Activated CD4-positive, alpha-beta memory T cell treated with anti-CD3 and anti-CD28 coated beads for 36 hours (primary cell): ENCODE data around the gene STAT5B. TPM values are rescaled to one million over a fixed set of nuclear protein-coding genes. Genes with fewer than 3 reads are reported as not detected.
"Not testable (repeated sequence)": the region's sequence is repeated elsewhere in the genome, so short reads cannot be mapped to it uniquely, and the experiment has no call there.

ENCODE experiments used
- CTCF ChIA-PET: fragments of 350-600 bp; sonication (Branson Sonifier 250); formaldehyde crosslinking; loops from one replicate; lab custom pipeline; 2021; ENCODE audit warnings: antibody characterized with exemption, inconsistent platforms; lab: Charles Lee
- POLR2A ChIA-PET: fragments of 350-600 bp; sonication (Branson Sonifier 250); formaldehyde crosslinking; loops from one replicate; lab custom pipeline; 2021; ENCODE audit warnings: antibody characterized with exemption; lab: Charles Lee
- DNase-seq: peaks from one replicate; pipeline ENCODE4 v3.0.0-alpha.2; 2020
- H3K27ac Mint-ChIP-seq: one replicate; pipeline ENCODE4 v1.8.0; 2021; ENCODE audit warnings: mixed read lengths
- H3K27me3 Mint-ChIP-seq: one replicate; pipeline ENCODE4 v1.8.0; 2021; ENCODE audit warnings: mixed read lengths
- H3K36me3 Mint-ChIP-seq: one replicate; pipeline ENCODE4 v1.8.0; 2021; ENCODE audit warnings: mixed read lengths
- H3K4me1 Mint-ChIP-seq: one replicate; pipeline ENCODE4 v1.8.0; 2021; ENCODE audit warnings: low read depth, mixed read lengths
- H3K4me3 Mint-ChIP-seq: one replicate; pipeline ENCODE4 v1.8.0; 2021; ENCODE audit warnings: mild to moderate bottlenecking, mixed read lengths
- H3K9me3 Mint-ChIP-seq: one replicate; pipeline ENCODE4 v1.8.0; 2021; ENCODE audit warnings: mixed read lengths
- intact Hi-C: fragments of 100-400 bp; cut with micrococcal nuclease; formaldehyde crosslinking; loops from one replicate; pipeline ENCODE4 v1.15.1; 2023
- total RNA-seq, 2 experiments: library from RNA; stranded (reverse); gene quantifications; one replicate each; pipeline ENCODE4 v1.2.3, GENCODE V29; 2021

Gene STAT5B
- total RNA-seq, 2 experiments from 2014 or later: 192 to 195 TPM

DNA sequence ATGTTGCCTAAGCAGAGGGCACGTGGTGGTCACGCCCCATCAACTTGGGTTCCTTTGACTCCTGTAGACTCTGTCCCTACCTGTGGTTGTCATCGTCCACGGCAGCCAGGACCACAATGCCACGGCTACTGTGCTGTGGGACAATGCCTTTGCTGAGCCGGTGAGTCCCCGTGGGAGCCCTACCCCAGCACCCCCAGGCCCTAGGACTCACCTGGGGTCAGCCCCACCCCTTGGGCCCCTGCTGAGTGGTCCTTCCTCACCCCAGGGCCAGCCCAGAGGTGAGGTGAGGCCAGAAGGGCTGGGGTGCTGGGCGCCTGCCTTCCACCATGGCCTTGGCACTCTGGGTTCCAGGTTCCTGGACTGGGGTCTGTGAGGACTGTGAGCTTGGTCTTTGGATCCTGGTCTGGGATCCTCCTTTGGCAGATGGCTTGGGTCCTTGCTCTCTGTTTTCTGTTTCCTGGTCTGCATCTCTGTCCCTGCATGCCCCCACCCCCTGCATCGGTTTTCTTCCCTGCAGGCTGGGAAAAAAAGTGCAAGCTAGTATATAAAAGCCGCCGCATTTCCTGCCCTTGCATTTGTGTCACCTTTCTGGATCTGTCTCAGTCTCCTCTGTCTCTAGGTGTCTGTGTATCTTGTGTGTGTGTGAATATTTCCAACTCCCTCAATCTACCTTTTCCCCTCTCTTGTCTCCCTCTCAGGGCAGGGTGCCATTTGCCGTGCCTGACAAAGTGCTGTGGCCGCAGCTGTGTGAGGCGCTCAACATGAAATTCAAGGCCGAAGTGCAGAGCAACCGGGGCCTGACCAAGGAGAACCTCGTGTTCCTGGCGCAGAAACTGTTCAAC, 29.6 kb upstream of the STAT5B start:
- CTCF ChIA-PET: interaction anchor here (0.6 to 1.6 kb wide), 4 partner anchors 18 to 135 kb away, joined by 3 to 4 read pairs (median 3); partner anchors contain the start of gene STAT5A
- DNase-seq: no peak
- POLR2A ChIA-PET: interaction anchor here (0.7 to 1.2 kb wide), 3 partner anchors 10 to 170 kb away, joined by 3 to 4 read pairs (median 3); no protein-coding TSS in a partner anchor
- Mint-ChIP-seq H3K27me3 (no peaks in the 10 kb centered on the region), H3K9me3 (no peaks in the 10 kb centered on the region), H3K36me3 (peaks cover 85% of the 10 kb centered on the region), H3K4me3 (no peak overlapping the region), H3K27ac (peak overlapping the region; percentile 50), H3K4me1 (peaks cover 43% of the 10 kb centered on the region)
- intact Hi-C loops: no loop called here

GRCh38 chr17:42305031-42305330, 28.8 kb upstream of the STAT5B start:
- H3K4me1 Mint-ChIP-seq: peaks cover 35% of the 10 kb centered on the region
- H3K36me3 Mint-ChIP-seq: peaks cover 77% of the 10 kb centered on the region
- H3K9me3 Mint-ChIP-seq, DNase-seq, H3K27ac Mint-ChIP-seq, H3K27me3 Mint-ChIP-seq, H3K4me3 Mint-ChIP-seq, intact Hi-C loops: not testable (repeated sequence)
- ChIA-PET CTCF (interaction anchor here (0.6 to 1.6 kb wide), 2 partner anchors 83 to 335 kb away, joined by 3 to 4 read pairs; no protein-coding TSS in a partner anchor), POLR2A (interaction anchor here (1.2 kb wide), 1 partner anchor 15 kb away, joined by 3 read pairs; no protein-coding TSS in a partner anchor)

DNA sequence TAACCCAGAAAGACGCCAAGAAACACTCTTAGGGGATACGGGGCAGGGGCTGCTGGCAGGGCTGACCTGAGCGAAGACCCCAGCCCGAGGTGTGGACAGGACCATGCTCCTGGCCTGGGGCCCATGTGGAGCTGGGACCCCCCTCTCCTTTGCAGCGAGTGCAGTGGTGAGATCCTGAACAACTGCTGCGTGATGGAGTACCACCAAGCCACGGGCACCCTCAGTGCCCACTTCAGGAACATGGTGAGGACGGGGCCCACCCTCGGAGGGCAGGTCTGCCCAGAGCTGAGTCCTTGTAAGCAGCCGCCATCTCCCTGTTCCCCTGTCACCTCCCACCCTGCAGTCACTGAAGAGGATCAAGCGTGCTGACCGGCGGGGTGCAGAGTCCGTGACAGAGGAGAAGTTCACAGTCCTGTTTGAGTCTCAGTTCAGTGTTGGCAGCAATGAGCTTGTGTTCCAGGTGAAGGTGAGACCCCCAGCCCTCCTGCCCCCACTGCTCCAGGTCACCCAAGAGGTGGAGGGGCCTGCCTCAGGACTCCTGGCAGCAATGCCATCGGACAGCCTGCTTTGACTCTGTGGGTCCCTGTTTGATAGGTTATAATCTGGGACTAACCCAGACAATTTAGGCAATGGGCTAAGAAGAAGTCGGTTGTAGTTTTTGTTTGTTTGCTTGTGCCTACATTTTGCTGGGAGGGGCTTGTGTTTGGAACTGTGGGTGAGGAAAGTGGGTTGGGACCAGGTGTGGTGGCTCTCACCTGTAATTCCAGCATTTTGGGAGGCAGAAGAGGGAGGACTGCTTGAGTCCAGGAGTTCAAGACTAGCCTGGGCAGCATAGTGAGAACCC, 28.2 kb upstream of the STAT5B start:
- peaks cover 74% of the 10 kb centered on the region for H3K36me3 Mint-ChIP-seq
- DNase-seq: no peak
- no peaks in the 10 kb centered on the region for H3K9me3 Mint-ChIP-seq
- H3K27me3 Mint-ChIP-seq: no peaks in the 10 kb centered on the region
- peaks cover 30% of the 10 kb centered on the region for H3K4me1 Mint-ChIP-seq
- intact Hi-C loops: no loop called here
- H3K4me3 Mint-ChIP-seq: no peak overlapping the region
- H3K27ac Mint-ChIP-seq: no peak overlapping the region
- ChIA-PET POLR2A (interaction anchor here (1.2 to 1.3 kb wide), 2 partner anchors 9 to 15 kb away, joined by 3 to 5 read pairs; no protein-coding TSS in a partner anchor), CTCF (interaction anchor here (0.6 to 1.6 kb wide), 3 partner anchors 82 to 334 kb away, joined by 3 to 5 read pairs (median 4); no protein-coding TSS in a partner anchor)

GRCh38 chr17:42303694-42304093, 27.5 kb upstream of the STAT5B start:
- DNase-seq: no peak
- H3K4me1 Mint-ChIP-seq: peaks cover 22% of the 10 kb centered on the region
- POLR2A ChIA-PET: interaction anchor here (1.3 kb wide), 1 partner anchor 10 kb away, joined by 5 read pairs; no protein-coding TSS in a partner anchor
- peaks cover 71% of the 10 kb centered on the region for H3K36me3 Mint-ChIP-seq
- H3K4me3 Mint-ChIP-seq: no peak overlapping the region
- H3K9me3 Mint-ChIP-seq: no peaks in the 10 kb centered on the region
- intact Hi-C loops: no loop called here
- H3K27me3 Mint-ChIP-seq: no peaks in the 10 kb centered on the region
- CTCF ChIA-PET: interaction anchor here (0.7 to 1.1 kb wide), 5 partner anchors 13 to 236 kb away, joined by 3 to 5 read pairs (median 3); no protein-coding TSS in a partner anchor
- H3K27ac Mint-ChIP-seq: no peak overlapping the region

- ChIA-PET CTCF (interaction anchor here (1.1 to 1.9 kb wide), 3 partner anchors 9 to 106 kb away, joined by 3 to 6 read pairs (median 4); no protein-coding TSS in a partner anchor), POLR2A (interaction anchor here (1.1 kb wide), 1 partner anchor 11 kb away, joined by 4 read pairs; no protein-coding TSS in a partner anchor)
- Mint-ChIP-seq H3K27me3 (no peaks in the 10 kb centered on the region), H3K9me3 (no peaks in the 10 kb centered on the region), H3K27ac (peak overlapping the region; percentile 33), H3K4me3 (no peak overlapping the region), H3K4me1 (peaks cover 13% of the 10 kb centered on the region), H3K36me3 (peaks cover 60% of the 10 kb centered on the region)
- intact Hi-C loops: no loop called here
- no peak for DNase-seq
Measured at GRCh38 chr17:42301022-42301421, 24.8 kb upstream of the STAT5B start.

- H3K27ac Mint-ChIP-seq, POLR2A ChIA-PET, H3K9me3 Mint-ChIP-seq, H3K27me3 Mint-ChIP-seq, intact Hi-C loops, DNase-seq, CTCF ChIA-PET, H3K4me3 Mint-ChIP-seq: not testable (repeated sequence)
- H3K4me1 Mint-ChIP-seq: peaks cover 17% of the 10 kb centered on the region
- H3K36me3 Mint-ChIP-seq: peaks cover 67% of the 10 kb centered on the region
Measured at GRCh38 chr17:42299913-42300312, 23.7 kb upstream of the STAT5B start.

- CTCF ChIA-PET, H3K27ac Mint-ChIP-seq, H3K4me3 Mint-ChIP-seq, H3K9me3 Mint-ChIP-seq, POLR2A ChIA-PET, DNase-seq, intact Hi-C loops, H3K27me3 Mint-ChIP-seq: not testable (repeated sequence)
- Mint-ChIP-seq H3K4me1 (peaks cover 17% of the 10 kb centered on the region), H3K36me3 (peaks cover 65% of the 10 kb centered on the region)
Measured at GRCh38 chr17:42299361-42299760, 23.2 kb upstream of the STAT5B start.

DNA sequence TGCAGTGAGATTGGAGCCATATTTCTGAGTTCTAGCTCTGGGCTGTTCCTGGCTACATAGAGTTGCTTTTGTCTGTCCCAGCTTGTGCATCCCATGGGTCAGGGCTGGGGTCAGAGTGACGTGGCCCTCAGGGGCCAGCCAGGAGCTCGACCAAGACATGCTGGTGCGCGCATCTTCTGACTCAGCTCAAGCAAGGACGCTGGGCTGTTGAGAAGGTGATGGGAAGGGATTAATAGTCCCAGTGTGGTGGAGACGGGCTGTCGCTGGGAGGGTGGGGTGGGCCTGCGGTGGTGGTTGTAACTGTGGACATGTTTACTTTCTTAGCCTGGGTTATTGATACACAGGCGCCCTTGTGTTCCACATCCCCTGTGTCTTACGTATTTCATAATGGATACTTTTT, 21.6 kb upstream of the STAT5B start:
- H3K9me3 Mint-ChIP-seq, intact Hi-C loops, DNase-seq, H3K4me3 Mint-ChIP-seq, H3K27me3 Mint-ChIP-seq, POLR2A ChIA-PET, H3K27ac Mint-ChIP-seq: not testable (repeated sequence)
- Mint-ChIP-seq H3K4me1 (peaks cover 20% of the 10 kb centered on the region), H3K36me3 (peaks cover 60% of the 10 kb centered on the region)
- CTCF ChIA-PET: interaction anchor here (4.1 kb wide), 1 partner anchor 75 kb away, joined by 11 read pairs; no protein-coding TSS in a partner anchor

DNA sequence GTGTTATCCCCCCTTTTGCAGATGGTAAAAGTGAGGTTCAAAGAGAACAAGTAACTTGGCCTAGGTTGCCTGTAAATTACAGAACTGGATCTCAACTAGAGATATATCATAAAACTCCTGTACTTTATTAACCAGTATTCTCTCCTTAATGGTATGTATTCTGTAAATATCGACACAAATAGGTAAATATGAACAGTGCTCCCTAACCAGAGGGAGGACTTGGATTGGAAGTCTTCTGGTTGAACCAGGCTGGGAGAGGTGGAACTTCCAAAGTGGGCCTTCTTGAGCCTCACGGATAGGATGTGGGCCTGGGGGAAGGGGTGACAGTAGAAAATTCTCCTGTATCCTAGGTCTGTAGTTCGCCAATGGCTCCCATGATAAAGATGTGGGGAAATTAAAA, 19.8 kb upstream of the STAT5B start:
- Mint-ChIP-seq H3K27ac (no peak overlapping the region), H3K9me3 (no peaks in the 10 kb centered on the region), H3K4me1 (peaks cover 34% of the 10 kb centered on the region), H3K4me3 (no peak overlapping the region), H3K36me3 (peaks cover 60% of the 10 kb centered on the region), H3K27me3 (no peaks in the 10 kb centered on the region)
- intact Hi-C loops: no loop called here
- DNase-seq: no peak
- ChIA-PET POLR2A (interaction anchor here (1.0 to 1.1 kb wide), 2 partner anchors 11 to 74 kb away, joined by 3 to 4 read pairs; no protein-coding TSS in a partner anchor), CTCF (interaction anchor here (0.8 to 4.1 kb wide), 4 partner anchors 16 to 111 kb away, joined by 4 to 11 read pairs (median 5); no protein-coding TSS in a partner anchor)

DNA sequence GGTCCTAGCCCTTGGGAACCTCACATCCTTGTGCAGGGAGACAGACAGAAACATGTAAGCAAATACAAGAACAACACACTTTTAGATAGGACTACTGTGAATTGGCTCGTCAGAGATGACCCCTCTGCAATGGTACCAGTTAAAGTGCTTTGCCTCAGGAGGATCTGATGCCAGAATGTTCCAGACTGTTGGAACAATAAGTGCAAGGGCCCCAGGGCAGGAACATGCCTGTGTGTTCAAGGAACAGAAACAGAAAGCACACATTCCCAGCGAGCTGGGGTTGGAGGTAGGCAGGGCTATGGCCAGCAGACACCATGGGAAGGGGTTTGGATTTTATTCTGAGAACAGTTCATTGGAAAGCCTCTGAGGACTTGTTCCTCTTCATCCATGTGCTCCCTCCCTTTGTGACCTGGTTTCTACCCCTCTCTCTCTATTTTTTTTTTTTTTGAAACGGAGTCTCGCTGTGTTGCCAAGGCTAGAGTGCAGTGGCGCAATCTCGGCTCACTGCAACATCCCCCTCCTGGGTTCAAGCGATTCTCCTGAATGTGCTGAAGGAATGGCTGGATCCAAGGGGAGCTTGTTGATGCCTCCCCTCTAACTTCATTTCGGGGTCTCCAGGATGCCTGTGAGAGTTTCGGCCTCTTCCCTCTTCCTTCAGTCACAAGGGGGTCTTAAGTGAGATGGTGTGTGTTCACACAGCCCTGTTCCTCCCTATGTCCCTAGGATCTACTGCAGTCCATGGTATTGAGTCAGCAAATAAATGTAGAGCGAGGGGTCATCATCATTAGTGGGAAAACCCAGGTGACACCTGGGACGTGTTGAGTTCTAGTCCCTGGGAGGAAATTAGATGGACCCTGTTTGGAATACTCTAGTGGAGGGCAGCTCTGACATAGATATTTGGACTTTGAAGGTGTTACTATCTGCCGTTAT, 18.5 kb upstream of the STAT5B start:
- peak overlapping the region; percentile 70 for H3K27ac Mint-ChIP-seq
- H3K4me1 Mint-ChIP-seq: peaks cover 45% of the 10 kb centered on the region
- no peaks in the 10 kb centered on the region for H3K27me3 Mint-ChIP-seq
- intact Hi-C loops: no loop called here
- H3K36me3 Mint-ChIP-seq: peaks cover 71% of the 10 kb centered on the region
- no peak overlapping the region for H3K4me3 Mint-ChIP-seq
- DNase-seq: no peak
- ChIA-PET CTCF (interaction anchor here (0.7 to 4.1 kb wide), 7 partner anchors 18 to 112 kb away, joined by 3 to 11 read pairs (median 4); no protein-coding TSS in a partner anchor), POLR2A (interaction anchor here (0.6 to 1.5 kb wide), 2 partner anchors 24 to 41 kb away, joined by 3 read pairs; no protein-coding TSS in a partner anchor)
- no peaks in the 10 kb centered on the region for H3K9me3 Mint-ChIP-seq
